Stimulated activated CD4-positive, alpha-beta T cell treated with anti-CD3 and anti-CD28 coated beads, Interleukin-4, amount 100 ng/mL, for 24 hours (primary cell): Measurements from ENCODE around the gene SORL1-AS1.
A peak's percentile ranks its signal among the peaks of the same experiment; 100 is the strongest.

ENCODE experiments used
- DNase-seq: peaks from one replicate; pipeline ENCODE4 v3.0.0-alpha.2; 2020

SORL1-AS1 gene

DNA sequence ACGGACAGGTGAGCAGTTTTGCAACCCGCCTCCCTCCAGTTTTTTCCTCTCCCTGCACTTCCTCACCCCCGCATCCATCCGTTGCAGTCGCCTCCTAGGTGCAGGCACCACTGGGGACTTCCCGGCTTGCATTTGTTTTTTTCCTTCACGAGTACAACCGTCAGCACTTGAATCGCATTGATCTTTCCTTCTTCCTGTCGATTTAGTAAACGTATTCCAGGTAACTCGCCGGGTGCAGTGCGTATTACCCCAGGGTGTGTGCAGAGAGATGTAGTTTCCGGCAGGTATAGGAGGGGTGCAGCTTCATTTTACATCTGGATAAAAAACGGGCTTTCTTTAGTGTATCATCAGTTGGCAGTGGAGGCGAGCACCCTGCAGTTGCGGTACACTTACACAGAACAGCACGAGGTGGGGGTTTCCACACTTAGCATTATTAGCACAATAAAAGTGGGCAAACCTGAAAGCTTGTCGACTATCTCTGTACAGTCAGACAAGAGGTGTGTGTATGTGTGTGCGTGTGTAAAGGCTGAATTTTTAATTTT lies at the start of gene SORL1-AS1:
SORL1-AS1 (minus strand) TSS at position 359 of the 542 bp plus-strand sequence.
- peak; percentile 73 for DNase-seq

DNA sequence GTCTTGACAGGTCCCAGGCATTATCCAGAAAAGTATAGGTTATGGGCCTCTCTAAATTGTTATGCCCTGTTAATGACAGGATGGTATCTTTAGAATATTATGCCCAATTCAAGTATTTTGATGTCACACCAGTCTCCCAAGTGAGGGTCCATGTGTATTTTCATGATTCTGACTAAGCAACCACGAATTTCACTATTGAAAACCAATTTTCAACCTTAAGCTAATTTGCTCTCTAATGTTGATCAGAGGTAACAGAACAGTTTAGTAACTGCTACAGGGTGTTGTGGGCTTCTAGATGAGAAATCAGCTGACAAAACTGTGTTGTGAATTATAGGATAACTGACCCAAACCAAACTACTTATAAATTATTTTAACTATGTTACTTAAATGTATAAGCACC lies 48.0 kb upstream of the SORL1-AS1 start:
- no peak for DNase-seq

DNA sequence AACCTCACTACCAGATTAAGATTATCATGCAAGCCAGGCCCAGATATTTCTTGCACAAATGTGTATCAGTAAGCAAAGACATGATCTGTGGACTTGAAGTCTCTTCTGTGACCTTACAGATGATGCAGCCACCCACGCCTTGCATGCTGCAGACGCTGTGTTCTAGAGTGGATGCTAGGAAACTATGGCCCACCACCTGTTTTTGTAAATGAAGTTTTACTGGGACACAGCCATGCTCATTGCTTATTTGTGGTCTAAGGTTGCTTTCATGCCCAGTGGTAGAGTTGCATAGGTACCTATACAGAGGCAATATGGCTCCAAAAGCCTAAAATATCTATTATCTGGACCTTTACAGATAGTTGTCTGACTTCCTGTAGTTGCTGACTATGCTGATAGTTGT lies 47.5 kb upstream of the SORL1-AS1 start:
- DNase-seq = no peak

DNA sequence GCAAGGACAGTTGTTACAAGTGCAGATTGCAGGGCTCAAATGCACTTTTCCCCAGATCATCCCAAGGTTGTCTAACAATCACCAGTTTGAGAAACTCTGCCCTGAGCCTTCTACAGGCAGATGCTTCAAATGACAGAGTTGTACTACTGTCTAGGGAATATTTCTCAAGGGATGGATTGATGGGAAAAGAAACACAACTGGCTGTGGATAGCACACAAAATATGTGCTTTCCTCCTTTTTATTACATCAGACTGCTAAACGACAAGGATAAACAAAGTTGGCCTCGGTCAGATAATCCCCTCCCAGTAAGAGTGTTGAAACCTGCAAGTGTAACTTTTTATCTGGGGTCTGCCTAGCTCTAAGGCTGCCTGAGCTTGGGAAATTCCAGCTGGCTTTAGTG lies 46.6 kb upstream of the SORL1-AS1 start:
- no peak for DNase-seq

DNA sequence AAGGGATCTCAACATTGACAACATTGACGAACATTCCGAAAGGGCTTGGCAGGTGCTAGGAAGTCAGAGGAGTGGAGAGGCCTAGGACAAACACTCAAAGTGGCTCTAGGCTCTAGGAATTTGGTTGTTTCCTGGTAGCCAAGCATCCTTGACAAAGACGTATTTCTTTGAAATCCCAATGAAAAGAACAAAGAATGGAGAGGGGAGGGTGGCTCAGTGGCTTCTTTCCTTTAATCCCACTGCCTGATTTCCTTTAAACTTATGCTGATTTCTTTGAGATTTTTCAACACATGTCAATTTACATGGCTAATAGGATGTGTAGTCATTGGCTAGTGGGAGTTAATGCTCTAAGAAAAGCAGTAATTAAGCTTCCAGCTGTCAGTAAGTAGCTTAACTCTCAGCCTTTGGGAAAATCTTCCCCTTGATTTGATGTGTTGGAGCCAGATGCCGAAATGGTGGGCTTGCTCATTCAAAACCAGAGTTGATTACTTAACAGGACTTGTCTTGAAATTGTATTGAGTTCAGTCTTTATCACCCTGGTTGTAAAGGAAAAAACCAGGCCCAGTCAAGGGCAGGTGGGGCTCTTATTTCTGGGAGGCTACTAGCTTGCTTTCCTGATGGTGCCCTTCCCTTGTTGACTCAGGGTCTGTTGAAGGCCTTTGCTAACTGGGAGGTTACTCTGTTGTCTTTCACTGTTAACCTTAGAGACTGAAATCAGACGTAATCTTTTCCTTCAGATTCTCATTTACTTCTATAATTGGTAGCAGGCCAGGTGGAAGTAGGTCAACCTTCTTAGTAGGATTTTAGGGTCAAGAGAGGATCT lies 44.6 kb upstream of the SORL1-AS1 start:
- no peak for DNase-seq

DNA sequence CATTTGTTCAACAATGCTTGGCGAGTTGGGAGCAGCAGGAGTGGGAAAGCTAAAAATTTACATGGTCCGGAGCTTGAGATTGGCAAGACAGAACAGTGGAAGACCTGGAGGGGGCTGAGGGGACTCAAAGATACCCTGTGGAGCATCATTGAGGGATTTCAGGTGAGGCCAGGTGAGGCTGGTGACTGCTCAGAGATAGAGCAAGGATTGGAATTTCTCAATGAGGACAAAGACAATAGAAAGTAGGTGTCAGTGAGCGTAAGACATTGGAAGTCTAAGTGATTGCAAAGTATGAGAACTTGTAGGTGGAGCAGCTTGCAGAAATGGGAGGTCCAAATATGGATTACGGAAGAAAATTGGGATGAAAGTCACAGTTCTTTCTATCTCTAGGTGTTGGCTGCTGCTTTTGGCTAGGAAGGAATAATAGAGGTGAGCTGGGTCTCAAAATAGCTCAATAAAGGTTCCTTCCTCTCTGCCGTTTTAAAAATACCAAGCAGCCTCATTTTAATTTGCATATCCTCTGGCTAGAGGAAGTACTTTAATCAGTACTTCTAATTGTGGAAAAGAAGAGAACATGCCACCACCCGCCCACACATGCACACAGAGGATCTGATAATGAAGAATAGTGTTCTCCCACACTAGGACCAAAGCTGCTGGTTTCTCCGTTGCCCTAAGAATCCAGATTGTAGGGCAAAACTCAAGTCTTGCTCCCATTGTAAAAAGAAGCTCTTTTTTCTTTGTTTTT lies 41.8 kb upstream of the SORL1-AS1 start:
- DNase-seq = peak; percentile 65

DNA sequence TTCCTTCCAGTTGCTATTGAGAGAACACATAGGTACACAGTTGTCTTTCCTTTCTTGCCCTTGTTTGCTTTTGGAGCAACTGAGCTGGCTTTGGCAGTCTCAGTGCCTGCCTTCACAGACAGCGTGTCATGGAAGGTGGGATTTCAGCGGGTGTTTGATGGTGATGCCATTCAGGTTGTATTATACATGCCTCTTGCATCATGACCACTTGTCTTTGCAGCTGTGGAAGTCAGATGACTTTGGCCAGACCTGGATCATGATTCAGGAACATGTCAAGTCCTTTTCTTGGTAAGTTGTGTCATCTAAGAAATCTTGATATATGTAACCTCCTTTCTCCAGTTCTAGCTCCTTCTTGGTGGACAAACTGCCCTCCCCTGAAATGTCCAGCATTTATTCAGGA lies 37.1 kb upstream of the SORL1-AS1 start:
- no peak for DNase-seq

DNA sequence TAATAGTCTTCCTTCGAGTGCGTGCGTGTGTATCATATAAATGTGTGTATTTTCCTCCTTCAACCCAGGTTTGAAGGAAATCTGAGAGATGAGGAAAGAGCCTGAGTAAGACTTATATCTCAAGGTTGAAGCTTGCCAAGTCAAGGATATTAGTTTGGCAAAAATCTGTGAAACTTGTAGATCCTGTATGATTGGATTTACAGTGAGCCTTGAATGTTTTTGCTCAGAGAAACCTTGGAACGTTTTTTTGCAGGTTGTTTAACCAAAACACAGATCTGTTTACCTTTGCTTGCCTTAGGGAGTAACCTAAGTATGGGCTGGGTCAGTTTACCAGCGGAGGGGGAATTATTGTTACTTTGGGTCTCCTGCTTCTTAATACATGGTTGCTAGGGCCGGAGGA lies 35.9 kb upstream of the SORL1-AS1 start:
- DNase-seq = no peak

DNA sequence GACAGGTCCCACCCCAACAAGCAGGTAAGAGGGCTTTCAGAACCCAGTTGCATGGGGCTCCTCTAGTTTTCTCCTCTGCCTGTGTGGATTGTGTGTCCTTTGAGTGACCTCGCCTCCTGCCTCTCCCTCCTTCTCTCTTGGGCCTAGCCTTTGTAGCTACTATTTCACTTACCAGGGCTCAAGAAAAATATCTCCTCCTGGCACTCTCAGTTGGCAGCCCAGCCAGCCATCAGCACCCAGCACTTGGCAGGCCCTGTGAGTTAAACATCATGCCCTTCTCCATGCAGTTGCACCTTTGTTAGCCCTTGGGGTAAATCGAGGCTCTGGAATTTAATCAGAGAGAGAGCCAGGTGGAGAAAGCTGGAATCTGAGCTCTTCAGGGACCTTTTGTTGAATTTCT lies 35.4 kb upstream of the SORL1-AS1 start:
- DNase-seq = no peak

DNA sequence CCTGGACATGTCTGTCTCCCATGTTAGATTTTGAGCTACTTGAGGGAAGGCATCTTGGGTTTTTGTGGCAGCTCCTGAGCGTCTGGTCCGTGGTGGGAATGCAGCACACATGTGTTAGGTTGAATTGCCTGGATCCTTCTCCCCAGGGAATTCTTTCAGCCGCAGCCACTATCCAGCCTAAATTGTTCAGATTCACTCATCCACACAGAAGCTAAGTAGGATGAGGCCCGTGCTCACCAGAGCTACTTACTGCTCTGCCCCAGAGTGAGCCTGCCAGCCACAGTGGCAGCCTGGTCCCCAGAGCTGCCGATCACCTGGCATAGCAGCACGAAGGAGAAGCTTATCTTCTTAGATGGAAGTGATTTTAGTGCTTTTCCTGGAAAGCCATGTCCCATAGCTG lies 34.4 kb upstream of the SORL1-AS1 start:
- DNase-seq = no peak

DNA sequence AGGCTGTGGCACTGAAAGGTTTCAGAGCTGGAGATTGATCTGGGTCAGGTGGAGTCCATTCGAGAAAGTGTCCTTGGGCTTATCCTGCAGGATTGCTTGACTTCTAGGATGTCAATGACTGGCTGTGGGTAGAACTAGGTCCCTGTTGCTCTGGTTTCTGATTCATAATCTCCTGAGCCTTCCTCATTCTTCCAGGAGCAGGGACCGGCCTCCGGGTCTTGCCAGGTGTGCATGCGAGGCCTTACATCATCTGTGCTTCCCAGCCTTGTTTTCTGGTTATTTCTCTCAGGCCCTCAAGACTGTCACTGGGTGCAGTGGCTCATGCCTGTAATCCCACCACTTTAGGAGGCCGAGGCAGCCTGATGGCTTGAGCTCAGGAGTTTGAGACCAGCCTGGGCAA lies 33.3 kb upstream of the SORL1-AS1 start:
- DNase-seq = no peak

DNA sequence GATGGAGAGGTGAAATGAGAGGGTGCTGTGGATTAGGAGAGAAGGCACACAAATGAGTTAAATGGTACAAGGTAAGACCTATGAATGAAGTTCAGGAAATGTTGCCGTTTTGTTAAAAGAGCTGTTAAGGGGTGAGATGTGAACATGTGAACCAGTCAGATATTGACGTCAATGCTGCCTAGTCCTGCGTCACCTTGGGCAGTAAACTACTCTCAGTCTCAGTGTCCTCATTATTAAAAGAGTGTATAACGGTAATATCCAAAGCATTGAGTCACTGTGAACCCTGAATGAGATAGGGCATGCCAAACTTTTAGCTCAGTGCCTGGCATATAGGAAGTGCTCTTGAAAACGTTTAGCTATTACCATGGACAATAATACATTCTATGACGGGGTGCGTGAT lies 32.4 kb upstream of the SORL1-AS1 start:
- no peak for DNase-seq

DNA sequence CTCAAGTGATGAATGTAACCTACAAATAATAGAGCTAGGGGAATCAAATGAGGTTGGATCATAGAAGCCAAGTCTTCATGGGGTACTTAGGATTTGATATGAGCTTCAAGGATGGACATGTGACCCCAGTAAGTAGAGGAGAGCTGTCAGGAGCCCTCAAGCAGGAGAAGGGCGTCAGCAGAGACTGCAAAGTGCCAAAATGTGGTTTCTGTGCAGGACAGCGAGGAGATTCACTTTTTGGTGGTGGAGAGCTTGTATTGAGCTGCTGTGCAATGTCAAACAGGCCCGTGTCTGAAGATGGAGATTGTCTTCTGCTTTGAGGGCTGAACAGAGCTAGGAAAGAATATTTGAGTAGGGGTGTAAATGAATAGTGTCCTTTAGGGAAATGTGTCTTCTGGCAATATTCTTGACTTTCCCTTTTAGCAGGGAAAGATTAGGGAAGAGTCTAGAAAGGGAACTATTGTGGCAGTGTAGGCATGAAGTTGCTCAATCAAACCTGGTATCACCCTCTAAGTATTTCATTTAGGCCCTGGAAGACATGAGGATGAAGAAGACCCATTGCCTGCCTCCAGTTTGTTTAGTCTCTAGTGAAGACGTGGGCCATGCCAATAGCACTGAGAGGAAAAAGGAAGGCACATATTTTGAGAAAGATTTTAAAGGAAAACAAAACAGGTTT lies 31.2 kb upstream of the SORL1-AS1 start:
- DNase-seq = no peak

DNA sequence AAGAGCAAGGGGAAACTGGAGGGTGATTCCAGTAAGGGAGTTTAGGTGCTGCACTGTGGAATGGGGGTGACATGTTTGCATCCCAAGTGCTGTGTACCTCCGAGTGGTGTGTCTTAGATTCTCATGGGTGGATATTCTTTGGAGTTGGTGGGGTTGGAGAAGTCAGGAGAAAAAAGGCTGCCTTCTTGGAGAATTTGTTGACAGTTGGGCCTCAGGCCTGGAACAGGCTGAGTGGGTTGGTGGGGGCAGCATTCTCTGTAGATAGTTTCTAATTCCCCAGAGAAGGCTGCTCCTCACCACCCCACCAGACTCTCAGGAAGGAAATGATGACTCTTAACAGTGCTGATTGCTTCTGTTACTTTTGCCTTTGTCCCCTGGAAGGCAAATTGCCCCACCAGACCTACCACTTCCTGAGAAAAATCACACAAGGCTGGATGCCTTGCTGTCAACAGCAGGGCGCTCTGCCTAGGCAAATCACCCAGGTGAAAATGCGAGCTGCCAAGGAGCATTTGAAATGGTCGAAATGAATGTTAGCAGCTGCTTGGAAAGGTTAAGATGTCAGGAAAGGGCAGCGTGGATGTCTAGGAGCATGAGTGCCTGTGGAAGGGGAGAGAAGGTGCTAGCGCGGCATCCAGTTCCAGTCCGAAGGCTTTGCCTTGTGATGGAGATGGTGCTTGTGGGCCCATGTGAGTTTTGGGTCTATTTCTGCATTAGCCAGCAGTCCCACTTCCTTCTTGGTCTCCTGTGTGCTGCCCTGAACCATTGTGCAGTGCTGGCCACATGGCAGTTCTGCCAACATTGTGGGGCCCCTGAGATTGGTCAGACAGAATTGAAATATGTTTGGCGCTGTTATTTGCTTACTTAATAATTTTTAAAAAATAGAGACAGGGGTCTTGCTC lies 29.7 kb upstream of the SORL1-AS1 start:
- peak; percentile 57 for DNase-seq

DNA sequence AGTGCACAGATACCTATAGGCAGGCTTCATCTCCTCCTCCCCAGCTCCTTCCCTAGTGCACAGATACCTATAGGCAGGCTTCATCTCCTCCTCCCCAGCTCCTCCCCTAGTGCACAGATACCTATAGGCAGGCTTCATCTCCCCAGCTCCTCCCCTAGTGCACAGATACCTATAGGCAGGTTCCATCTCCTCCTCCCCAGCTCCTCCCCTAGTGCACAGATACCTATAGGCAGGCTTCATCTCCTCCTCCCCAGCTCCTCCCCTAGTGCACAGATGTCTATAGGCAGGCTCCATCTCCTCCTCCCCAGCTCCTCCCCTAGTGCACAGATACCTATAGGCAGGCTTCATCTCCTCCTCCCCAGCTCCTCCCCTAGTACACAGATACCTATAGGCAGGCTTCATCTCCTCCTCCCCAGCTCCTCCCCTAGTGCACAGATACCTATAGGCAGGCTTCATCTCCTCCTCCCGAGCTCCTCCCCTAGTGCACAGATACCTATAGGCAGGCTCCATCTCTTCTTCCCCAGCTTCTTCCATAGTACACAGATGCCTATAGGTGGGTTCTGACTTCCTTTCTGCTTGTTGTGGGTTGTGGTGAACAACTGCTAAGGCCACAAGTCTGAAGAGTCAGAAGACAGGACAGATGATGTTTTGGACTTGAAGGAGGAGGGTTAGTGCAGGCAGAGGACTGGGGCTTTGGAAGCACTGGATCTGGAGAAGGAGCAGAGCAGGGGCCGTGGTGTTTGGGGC lies 28.9 kb upstream of the SORL1-AS1 start:
- peak; percentile 44 for DNase-seq

DNA sequence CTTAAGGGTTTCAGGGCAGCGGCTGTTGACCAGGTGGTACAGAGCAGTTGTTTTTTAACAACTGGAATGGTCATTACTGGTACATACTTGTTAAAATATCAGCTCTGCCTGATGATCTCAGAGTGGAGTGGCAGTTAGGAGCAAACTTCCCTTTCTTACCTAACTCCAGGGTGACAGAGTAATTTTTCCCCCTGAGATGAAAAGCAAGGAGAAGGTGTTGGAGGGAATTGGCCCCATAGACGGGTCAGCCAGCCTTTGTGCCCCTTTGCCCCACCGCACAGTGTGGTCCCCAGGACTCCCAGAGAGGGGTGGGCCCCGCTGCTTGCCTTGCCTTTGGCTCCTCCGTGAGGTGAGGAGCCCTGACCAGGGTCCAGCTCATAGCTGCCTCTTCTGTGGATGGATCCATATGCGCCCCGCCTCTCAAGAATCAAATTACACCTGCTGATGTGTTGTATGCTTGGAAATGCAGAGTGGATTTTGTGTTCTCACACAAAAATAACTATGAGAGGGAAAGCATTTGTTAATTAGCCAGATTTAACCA lies 27.0 kb upstream of the SORL1-AS1 start:
- DNase-seq = no peak

DNA sequence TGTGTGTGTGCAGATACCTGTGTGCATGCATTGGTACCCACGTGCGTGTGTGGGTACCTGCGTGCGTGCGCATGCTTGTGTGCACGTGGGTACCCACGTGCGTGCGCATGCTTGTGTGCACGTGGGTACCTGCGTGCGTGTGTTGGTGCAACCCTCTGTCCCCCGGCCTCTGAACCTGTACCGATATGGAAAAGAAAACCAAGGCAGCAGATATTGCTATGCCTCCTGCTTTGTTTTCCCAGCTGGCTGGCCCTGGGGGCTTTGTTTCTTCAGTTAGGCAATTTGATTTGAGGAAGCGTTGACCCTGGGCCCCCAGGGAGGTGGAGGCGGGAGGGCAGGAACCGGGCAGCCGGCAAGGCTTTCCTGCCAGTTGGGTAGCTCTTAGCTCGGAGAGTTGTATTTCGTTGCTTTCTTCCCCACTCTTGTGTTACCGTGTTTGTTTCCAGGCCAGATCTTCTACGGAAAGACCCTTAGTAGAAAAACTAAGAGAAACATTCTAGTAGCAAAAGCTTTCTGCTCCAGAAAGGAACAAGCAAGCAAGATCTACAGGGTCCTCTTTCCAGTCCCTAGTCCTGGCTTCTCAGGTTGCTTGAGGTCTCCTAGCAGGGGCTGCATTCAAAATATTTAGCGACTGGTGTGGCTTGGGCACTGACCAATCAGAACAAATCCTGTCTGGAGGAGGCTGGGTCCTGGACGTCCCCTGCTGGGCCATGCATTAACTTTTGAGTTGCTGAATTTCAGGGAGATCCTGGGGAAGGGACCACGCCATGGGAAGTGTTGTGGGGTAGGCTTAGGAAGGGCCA lies 26.3 kb upstream of the SORL1-AS1 start:
- DNase-seq = no peak

DNA sequence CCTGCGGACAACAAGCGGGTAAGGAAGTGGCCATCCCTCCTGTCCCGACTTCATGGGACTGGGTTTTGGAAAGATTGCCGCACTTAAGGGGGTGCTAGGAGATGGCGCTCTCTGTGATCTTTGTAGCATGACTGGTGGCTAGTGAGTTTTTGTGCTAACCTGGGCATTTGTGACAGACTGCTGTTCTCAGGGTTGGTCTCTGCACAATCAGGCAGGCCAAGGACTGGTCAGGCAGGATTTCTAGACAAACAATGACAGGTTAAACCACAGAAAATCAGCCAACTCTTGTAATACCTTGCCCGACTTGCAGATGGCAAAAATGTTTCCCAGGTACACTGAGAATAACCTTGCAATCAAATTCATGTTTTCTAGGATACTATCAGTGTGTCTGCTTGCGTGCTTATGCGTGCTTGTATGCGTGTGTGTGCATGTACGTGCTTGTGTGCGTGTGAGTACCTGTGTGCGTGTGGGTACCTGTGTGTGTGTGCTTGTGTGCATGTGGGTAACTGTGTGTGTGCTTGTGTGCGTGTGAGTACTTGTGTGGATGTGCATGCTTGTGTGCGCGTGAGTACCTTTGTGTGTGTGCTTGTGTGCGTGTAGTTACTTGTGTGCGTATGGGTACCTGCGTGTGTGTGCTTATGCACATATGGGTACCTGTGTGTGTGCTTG lies 25.6 kb upstream of the SORL1-AS1 start:
- no peak for DNase-seq

DNA sequence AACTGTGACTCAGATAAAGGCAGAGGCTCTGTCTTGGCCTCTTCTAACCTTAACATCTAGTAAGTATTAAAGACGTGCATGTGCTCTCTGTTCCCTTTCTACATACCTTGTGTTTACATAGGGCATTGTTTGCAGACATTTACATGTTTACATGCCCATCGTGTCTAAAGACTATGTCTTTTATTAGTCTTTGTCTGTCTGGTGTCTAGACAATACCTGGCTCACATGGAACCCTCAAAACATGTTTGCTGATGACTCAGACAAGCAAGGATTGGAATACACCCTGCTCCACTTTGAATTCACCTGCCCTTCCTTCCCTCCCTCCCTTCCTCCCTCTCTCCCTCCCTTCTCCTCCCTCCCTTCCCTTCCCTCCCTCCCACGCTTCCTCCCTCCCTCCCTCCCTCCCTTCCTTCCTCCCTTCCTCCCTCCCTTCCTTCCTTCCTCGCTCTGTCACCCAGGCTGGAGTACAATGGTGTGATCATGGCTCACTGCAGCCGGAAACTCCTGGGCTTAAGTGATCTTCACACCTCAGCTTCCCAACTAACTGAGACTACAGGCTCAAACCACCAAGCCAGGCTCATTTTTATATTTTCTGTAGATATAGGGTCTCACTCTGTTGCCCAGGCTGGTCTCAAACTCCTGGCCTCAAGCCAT lies 23.7 kb upstream of the SORL1-AS1 start:
- DNase-seq = no peak
